Neural cell (in vitro differentiated cells): ENCODE measurements around the gene PTPRG. TPM values are rescaled to one million over a fixed set of nuclear protein-coding genes. Genes with fewer than 3 reads are reported as not detected.

Experiments used
- H2AFZ ChIP-seq: fragments of 200-600, 300-800 bp; sonication (generic), shearing (Covaris generic); 2 replicates; pipeline ENCODE4 v1.6.0; 2014; ENCODE audit warnings: low read depth, mild to moderate bottlenecking, antibody characterized with exemption, low read length, moderate library complexity
- H3F3A ChIP-seq: fragments of 200-600 bp; shearing (Covaris generic); 2 replicates; pipeline ENCODE4 v1.6.1; 2016; ENCODE audit warnings: mild to moderate bottlenecking, moderate library complexity, mixed read lengths, antibody characterized with exemption, low read length; ENCODE audit not compliant: insufficient read depth, poor library complexity, severe bottlenecking
- H3K27ac ChIP-seq: fragments of 200-600, 300-800 bp; sonication (generic), shearing (Covaris generic); 2 replicates; pipeline ENCODE4 v1.5.1; 2014; ENCODE audit warnings: mild to moderate bottlenecking, low read length, moderate library complexity
- H3K27me3 ChIP-seq: fragments of 300-800, 200-600 bp; sonication (generic), shearing (Covaris generic); 2 replicates; pipeline ENCODE4 v1.6.0; 2014; ENCODE audit warnings: mild to moderate bottlenecking, low read depth, low read length, moderate library complexity; ENCODE audit not compliant: insufficient read depth
- H3K36me3 ChIP-seq: fragments of 300-800, 200-600 bp; sonication (generic), shearing (Covaris generic); 2 replicates; pipeline ENCODE4 v1.5.1; 2014; ENCODE audit warnings: mild to moderate bottlenecking, antibody characterized with exemption, low read length, moderate library complexity; ENCODE audit not compliant: insufficient read depth
- H3K4me2 ChIP-seq: fragments of 300-800, 200-600 bp; sonication (generic), shearing (Covaris generic); 2 replicates; pipeline ENCODE4 v1.6.0; 2014; ENCODE audit warnings: mild to moderate bottlenecking, low read length
- H3K4me3 ChIP-seq: fragments of 300-800, 200-600 bp; sonication (generic), shearing (Covaris generic); 2 replicates; pipeline ENCODE4 v1.5.1; 2014; ENCODE audit warnings: mild to moderate bottlenecking, low read length, moderate library complexity
- H3K79me2 ChIP-seq: fragments of 200-600 bp; shearing (Covaris generic); replicated peaks from 2 replicates; pipeline ENCODE4 v1.6.0; 2014; ENCODE audit warnings: mild to moderate bottlenecking, low read length, moderate library complexity; ENCODE audit not compliant: insufficient read depth
- H3K9ac ChIP-seq: fragments of 300-800, 200-600 bp; sonication (generic), shearing (Covaris generic); 2 replicates; pipeline ENCODE4 v1.6.1; 2016; ENCODE audit warnings: mild to moderate bottlenecking, low read length, mixed read lengths
- H3K9me2 ChIP-seq: fragments of 200-600 bp; shearing (Covaris generic); 2 replicates; pipeline ENCODE4 v1.6.1; 2016; ENCODE audit warnings: mild to moderate bottlenecking, low read length, mixed read lengths; ENCODE audit not compliant: insufficient read depth
- H3K9me3 ChIP-seq: fragments of 200-600, 300-800 bp; sonication (generic), shearing (Covaris generic); 2 replicates; pipeline ENCODE4 v1.6.1; 2016; ENCODE audit warnings: mild to moderate bottlenecking, mixed run types, low read length, moderate library complexity, mixed read lengths
- H4K20me1 ChIP-seq: fragments of 200-600 bp; shearing (Covaris generic); 2 replicates; pipeline ENCODE4 v1.6.1; 2016; ENCODE audit warnings: mild to moderate bottlenecking, mixed run types; ENCODE audit not compliant: insufficient read depth
- EP300 ChIP-seq: fragments of 450-650 bp; conservative IDR thresholded peaks from 2 replicates; pipeline ENCODE4 v1.6.1; 2014; ENCODE audit warnings: antibody characterized with exemption, mild to moderate bottlenecking, moderate library complexity; ENCODE audit not compliant: poor library complexity, severe bottlenecking
- EZH2 ChIP-seq: fragments of 200-600, 300-800 bp; shearing (Covaris generic), sonication (generic); IDR thresholded peaks from 2 replicates; pipeline ENCODE4 v1.6.1; 2014; ENCODE audit warnings: antibody characterized with exemption, low read length, borderline replicate concordance, mild to moderate bottlenecking; ENCODE audit not compliant: insufficient read depth, poor library complexity, severe bottlenecking
- MXI1 ChIP-seq: fragments of 450-650 bp; conservative IDR thresholded peaks from 2 replicates; pipeline ENCODE4 v1.6.1; 2014; ENCODE audit warnings: antibody characterized with exemption, mild to moderate bottlenecking; ENCODE audit not compliant: poor library complexity, severe bottlenecking
- POLR2AphosphoS5 ChIP-seq: IDR thresholded peaks from 2 replicates; pipeline ENCODE4 v1.6.1; 2012
- RAD21 ChIP-seq: fragments of 450-650 bp; conservative IDR thresholded peaks from 2 replicates; pipeline ENCODE4 v1.6.1; 2014; ENCODE audit warnings: antibody characterized with exemption, mild to moderate bottlenecking, moderate library complexity
- SMC3 ChIP-seq: fragments of 450-650 bp; conservative IDR thresholded peaks from 2 replicates; pipeline ENCODE4 v1.6.1; 2014; ENCODE audit warnings: antibody characterized with exemption, mild to moderate bottlenecking, moderate library complexity; ENCODE audit not compliant: poor library complexity
- TAF1 ChIP-seq: IDR thresholded peaks from 2 replicates; pipeline ENCODE4 v1.6.1; 2012; ENCODE audit warnings: low read depth
- polyA plus RNA-seq: library from polyadenylated mRNA; depleted of rRNA; stranded (reverse); fragments of >200 nt; gene quantifications from 2 replicates; pipeline ENCODE4 v1.2.3, GENCODE V29; 2014
- TF ChIP-seq, protein P1 (sequence below): IDR thresholded peaks from 2 replicates; pipeline ENCODE4 v1.6.1; 2012; ENCODE audit warnings: borderline replicate concordance
- TF ChIP-seq, protein P2 (sequence below): fragments of 450-650 bp; IDR thresholded peaks from 2 replicates; pipeline ENCODE4 v1.5.1; 2014; ENCODE audit warnings: antibody characterized with exemption, mild to moderate bottlenecking, moderate library complexity; ENCODE audit not compliant: poor library complexity, severe bottlenecking

PTPRG gene
- polyA plus RNA-seq, 1 donor from 2014 or later: 33.1 TPM

DNA sequence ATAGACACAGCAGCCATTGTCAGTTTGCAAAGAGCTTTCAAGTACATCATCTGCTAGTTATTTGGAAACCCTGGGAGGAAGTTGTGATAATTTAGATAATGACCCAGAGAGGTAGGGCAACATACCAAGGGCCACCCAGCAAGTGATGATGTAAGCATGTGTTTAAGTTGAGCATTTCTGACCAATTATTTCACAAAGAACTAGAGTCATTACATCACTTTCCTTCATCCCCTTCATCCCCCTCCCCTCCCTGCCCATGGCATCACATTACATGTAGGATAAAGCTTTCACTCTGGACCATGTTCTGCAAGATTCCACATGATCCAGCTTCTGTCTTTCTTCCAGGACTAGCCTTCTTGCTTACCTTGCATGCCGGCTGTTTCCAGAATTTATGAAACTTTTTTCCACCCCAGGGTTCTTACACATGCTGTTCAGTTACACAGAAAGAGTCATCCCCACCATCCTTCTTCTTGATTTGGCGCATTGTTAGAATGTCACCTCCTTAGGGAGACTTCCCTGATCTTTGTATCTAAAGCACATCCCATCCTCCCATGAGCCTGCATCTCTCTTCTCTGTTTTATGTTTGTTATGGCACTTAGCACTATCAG, 71.3 kb downstream of the PTPRG start:
- Histone ChIP-seq H3K27ac (no peak overlapping the region), H3K4me3 (no peak overlapping the region), H3F3A (no peaks in the 10 kb centered on the region), H3K9me2 (no peaks in the 10 kb centered on the region), H3K36me3 (no peaks in the 10 kb centered on the region), H3K9me3 (no peaks in the 10 kb centered on the region), H3K27me3 (no peaks in the 10 kb centered on the region), H3K9ac (no peak overlapping the region), H4K20me1 (no peaks in the 10 kb centered on the region), H2AFZ (no peak overlapping the region), H3K4me2 (no peak overlapping the region), H3K79me2 (no peaks in the 10 kb centered on the region)
- no peak for TF ChIP-seq RAD21
- no peak for TF ChIP-seq EP300
- TF ChIP-seq SMC3: no peak
- no peak for TF ChIP-seq TAF1
- TF ChIP-seq EZH2: no peak

DNA sequence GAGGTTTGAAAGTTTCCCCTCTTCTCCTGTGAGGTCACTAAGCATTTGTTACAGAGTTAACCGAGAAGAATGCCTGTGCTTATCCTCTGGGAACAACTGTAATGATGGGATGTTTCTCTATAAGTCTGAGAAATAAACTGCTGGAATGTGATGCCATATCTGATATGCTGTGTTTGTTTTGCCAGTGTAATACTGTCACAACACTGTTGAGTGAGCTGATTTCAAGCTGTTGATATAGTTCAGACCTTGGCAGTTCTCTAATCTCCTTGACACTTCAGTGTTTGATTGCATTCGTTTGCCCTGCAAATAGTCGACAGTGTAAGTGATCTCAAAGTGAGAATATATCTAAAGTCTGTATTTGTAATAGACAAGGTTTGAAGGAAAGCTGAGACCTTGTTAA, 73.3 kb downstream of the PTPRG start:
- Histone ChIP-seq H3K4me2 (no peak overlapping the region), H4K20me1 (no peaks in the 10 kb centered on the region), H3K9ac (no peak overlapping the region), H3K27ac (no peak overlapping the region), H3K9me3 (peaks cover 6% of the 10 kb centered on the region), H3K36me3 (no peaks in the 10 kb centered on the region), H3K9me2 (no peaks in the 10 kb centered on the region), H2AFZ (no peak overlapping the region), H3K27me3 (no peaks in the 10 kb centered on the region), H3F3A (no peaks in the 10 kb centered on the region), H3K79me2 (no peaks in the 10 kb centered on the region), H3K4me3 (no peak overlapping the region)
- TF ChIP-seq EP300 (peak; percentile 50), POLR2AphosphoS5 (peak; percentile 63), EZH2 (no peak), TAF1 (no peak)

DNA sequence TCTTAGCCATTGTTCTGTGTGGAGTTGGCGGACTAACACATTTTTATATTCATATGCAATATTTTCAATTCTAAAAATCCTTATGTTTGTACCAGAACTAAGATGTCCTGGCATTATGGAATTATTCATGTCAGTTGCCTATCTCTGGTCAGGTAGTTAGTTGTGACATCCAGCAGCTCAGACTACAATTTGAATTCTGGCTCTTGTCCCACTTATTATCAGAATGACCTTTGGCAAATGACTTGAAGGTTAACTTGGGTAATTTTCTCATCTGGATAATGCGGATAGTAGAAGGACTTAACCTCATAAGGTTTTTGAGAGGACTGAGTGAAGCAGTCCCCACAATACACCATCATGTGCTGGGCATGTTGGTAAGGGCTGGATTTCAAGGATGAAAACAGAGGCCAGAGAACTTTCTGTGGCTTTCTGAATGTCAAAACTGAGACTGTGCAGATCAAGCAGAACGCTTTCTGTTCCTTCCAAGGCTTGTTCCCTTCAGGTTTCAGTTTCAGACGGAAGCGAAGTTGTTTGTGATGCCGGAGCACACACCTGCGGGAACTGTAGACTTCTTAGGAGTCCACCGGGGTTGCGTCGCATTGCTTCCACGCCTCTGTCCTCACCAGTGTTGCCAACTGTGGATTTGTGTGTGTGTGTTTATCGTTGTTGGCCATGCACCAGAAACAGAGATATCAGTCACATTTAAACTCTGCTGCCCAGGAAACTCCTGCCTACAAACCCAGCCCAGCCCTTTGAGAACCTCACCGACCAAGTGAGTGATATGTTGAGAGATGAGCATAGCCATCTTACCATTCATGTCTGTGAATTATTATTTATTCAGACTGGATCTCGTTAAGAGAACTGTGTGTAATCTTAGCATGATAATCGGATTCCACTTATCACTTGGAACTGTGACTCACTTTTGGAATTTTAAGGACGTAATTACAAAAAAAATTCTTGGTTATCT, 76.0 kb downstream of the PTPRG start:
- no peak overlapping the region for H3K9ac ChIP-seq
- H3K4me2 ChIP-seq: no peak overlapping the region
- TF ChIP-seq, protein P1, sequence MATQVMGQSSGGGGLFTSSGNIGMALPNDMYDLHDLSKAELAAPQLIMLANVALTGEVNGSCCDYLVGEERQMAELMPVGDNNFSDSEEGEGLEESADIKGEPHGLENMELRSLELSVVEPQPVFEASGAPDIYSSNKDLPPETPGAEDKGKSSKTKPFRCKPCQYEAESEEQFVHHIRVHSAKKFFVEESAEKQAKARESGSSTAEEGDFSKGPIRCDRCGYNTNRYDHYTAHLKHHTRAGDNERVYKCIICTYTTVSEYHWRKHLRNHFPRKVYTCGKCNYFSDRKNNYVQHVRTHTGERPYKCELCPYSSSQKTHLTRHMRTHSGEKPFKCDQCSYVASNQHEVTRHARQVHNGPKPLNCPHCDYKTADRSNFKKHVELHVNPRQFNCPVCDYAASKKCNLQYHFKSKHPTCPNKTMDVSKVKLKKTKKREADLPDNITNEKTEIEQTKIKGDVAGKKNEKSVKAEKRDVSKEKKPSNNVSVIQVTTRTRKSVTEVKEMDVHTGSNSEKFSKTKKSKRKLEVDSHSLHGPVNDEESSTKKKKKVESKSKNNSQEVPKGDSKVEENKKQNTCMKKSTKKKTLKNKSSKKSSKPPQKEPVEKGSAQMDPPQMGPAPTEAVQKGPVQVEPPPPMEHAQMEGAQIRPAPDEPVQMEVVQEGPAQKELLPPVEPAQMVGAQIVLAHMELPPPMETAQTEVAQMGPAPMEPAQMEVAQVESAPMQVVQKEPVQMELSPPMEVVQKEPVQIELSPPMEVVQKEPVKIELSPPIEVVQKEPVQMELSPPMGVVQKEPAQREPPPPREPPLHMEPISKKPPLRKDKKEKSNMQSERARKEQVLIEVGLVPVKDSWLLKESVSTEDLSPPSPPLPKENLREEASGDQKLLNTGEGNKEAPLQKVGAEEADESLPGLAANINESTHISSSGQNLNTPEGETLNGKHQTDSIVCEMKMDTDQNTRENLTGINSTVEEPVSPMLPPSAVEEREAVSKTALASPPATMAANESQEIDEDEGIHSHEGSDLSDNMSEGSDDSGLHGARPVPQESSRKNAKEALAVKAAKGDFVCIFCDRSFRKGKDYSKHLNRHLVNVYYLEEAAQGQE: no peak
- TF ChIP-seq TAF1: no peak
- no peak for TF ChIP-seq EP300
- TF ChIP-seq EZH2: no peak
- TF ChIP-seq POLR2AphosphoS5: no peak
- no peak for TF ChIP-seq SMC3
- no peak for TF ChIP-seq RAD21
- TF ChIP-seq, protein P2, sequence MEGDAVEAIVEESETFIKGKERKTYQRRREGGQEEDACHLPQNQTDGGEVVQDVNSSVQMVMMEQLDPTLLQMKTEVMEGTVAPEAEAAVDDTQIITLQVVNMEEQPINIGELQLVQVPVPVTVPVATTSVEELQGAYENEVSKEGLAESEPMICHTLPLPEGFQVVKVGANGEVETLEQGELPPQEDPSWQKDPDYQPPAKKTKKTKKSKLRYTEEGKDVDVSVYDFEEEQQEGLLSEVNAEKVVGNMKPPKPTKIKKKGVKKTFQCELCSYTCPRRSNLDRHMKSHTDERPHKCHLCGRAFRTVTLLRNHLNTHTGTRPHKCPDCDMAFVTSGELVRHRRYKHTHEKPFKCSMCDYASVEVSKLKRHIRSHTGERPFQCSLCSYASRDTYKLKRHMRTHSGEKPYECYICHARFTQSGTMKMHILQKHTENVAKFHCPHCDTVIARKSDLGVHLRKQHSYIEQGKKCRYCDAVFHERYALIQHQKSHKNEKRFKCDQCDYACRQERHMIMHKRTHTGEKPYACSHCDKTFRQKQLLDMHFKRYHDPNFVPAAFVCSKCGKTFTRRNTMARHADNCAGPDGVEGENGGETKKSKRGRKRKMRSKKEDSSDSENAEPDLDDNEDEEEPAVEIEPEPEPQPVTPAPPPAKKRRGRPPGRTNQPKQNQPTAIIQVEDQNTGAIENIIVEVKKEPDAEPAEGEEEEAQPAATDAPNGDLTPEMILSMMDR: no peak
- no peak for TF ChIP-seq MXI1
- H3K27me3 ChIP-seq: no peaks in the 10 kb centered on the region
- H3F3A ChIP-seq: no peaks in the 10 kb centered on the region
- peaks cover 6% of the 10 kb centered on the region for H3K9me3 ChIP-seq
- no peak overlapping the region for H2AFZ ChIP-seq
- H3K4me3 ChIP-seq: no peak overlapping the region
- H3K9me2 ChIP-seq: no peaks in the 10 kb centered on the region
- no peaks in the 10 kb centered on the region for H3K36me3 ChIP-seq
- H4K20me1 ChIP-seq: no peaks in the 10 kb centered on the region
- peaks cover 3% of the 10 kb centered on the region for H3K79me2 ChIP-seq
- no peak overlapping the region for H3K27ac ChIP-seq
